Esophagus squamous epithelium (tissue), 4 donors: ENCODE measurements around the gene WLS.

Source experiments
- POLR2A ChIP-seq, 4 donors: fragments of 450-650 bp; IDR thresholded peaks; one replicate each; pipeline ENCODE4 v1.6.1; 2017; ENCODE audit warnings: antibody characterized with exemption in 4 of 4, mild to moderate bottlenecking in 4 of 4, moderate library complexity in 3 of 4
- TF ChIP-seq, protein P1 (sequence below), 6 experiments: fragments of 450-650 bp in 4 of 6; fragments of 200-600 bp in 2 of 6; sonication (generic) in 2 of 6; IDR thresholded peaks; one replicate each; pipeline ENCODE4 v1.5.1; 2016 to 2019; ENCODE audit warnings: antibody characterized with exemption in 6 of 6, mild to moderate bottlenecking in 4 of 6, moderate library complexity in 4 of 6

GRCh38 chr1:68269637-68270430, 37.5 kb upstream of the WLS start:
- TF ChIP-seq POLR2A (IDR thresholded peaks at IDR 0.05) = no peak
- TF ChIP-seq, protein P1, sequence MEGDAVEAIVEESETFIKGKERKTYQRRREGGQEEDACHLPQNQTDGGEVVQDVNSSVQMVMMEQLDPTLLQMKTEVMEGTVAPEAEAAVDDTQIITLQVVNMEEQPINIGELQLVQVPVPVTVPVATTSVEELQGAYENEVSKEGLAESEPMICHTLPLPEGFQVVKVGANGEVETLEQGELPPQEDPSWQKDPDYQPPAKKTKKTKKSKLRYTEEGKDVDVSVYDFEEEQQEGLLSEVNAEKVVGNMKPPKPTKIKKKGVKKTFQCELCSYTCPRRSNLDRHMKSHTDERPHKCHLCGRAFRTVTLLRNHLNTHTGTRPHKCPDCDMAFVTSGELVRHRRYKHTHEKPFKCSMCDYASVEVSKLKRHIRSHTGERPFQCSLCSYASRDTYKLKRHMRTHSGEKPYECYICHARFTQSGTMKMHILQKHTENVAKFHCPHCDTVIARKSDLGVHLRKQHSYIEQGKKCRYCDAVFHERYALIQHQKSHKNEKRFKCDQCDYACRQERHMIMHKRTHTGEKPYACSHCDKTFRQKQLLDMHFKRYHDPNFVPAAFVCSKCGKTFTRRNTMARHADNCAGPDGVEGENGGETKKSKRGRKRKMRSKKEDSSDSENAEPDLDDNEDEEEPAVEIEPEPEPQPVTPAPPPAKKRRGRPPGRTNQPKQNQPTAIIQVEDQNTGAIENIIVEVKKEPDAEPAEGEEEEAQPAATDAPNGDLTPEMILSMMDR (IDR thresholded peaks at IDR 0.05) = no peak
